ENCODE measurements around the gene PRPSAP2.

DNA sequence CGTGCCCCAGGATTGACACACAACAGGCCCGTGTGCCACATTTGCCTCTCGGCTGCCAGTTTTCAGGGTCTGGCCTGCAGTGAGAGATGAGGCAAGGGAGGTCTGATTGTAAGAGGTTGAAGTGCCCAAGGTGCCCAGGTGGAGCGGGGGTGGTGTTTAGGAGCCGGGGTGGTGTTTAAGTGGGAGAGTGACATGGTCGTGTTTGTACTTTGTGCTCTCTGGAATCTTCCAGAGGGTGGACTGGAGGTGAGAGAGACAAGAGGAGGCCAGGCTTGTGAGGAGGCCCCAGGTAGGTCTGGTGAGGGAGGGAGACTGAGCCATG is 104.5 kb downstream of the PRPSAP2 start:
- TF ChIP-seq CTCF (IDR thresholded peaks at IDR 0.05) (no peak), POLR2A (IDR thresholded peaks at IDR 0.05) (no peak)
